Bronchial epithelial cell (primary cell): Measurements from ENCODE around the gene APOC4. TPM values are rescaled to one million over a fixed set of nuclear protein-coding genes. Genes with fewer than 3 reads are reported as not detected.
A peak's percentile ranks its signal among the peaks of the same experiment; 100 is the strongest.

Source experiments
- DNase-seq: peaks from one replicate; pipeline ENCODE4 v3.0.0-alpha.2; 2010; ENCODE audit warnings: low read depth
- FAIRE-seq: peaks from 2 replicates; lab custom pipeline; 2011; peaks lifted over from hg19 to GRCh38; lab: Jason Lieb, UNC
- H3K27me3 ChIP-seq: 2 replicates; pipeline ENCODE4 v1.5.1; 2011; ENCODE audit warnings: low read length; ENCODE audit not compliant: control insufficient read depth, insufficient read depth
- H3K36me3 ChIP-seq: 2 replicates; pipeline ENCODE4 v1.5.1; 2011; ENCODE audit warnings: low read length; ENCODE audit not compliant: control insufficient read depth, insufficient read depth
- H3K4me3 ChIP-seq: 2 replicates; pipeline ENCODE4 v1.5.1; 2011; ENCODE audit warnings: mild to moderate bottlenecking, low read depth, low read length, control low read depth
- total RNA-seq: library from RNA; depleted of rRNA; stranded (reverse); fragments of >200 nt; gene quantifications from 2 replicates; pipeline ENCODE4 v1.2.1, GENCODE V29; 2014
- TF ChIP-seq, protein P1 (sequence below): IDR thresholded peaks from 2 replicates; pipeline ENCODE4 v1.5.1; 2011; ENCODE audit warnings: mild to moderate bottlenecking, moderate library complexity, low read length, control low read depth, inconsistent platforms; ENCODE audit not compliant: insufficient read depth, severe bottlenecking

Gene APOC4
- total RNA-seq, 1 donor from 2014 or later: not detected

DNA sequence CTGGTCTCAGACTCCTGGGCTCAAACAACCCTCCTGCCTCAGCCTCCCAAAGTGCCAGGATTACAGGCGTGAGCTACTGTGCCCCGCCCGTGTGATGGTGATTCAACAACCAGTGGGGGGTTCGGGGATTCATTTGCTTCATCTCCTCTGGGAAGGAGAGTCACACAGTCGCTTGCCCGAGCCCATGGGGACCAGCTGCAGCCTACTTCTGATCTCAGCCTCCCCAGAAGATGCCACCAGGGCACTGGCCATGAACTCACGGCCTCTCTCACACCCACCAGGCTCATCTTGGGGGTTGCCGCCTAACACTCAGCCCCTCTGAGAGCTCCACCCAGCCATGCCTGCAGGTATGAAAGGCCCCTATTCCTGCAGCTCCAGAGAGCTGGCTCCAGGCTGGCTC lies 44.2 kb upstream of the APOC4 start:
- DNase-seq: no peak
- TF ChIP-seq, protein P1, sequence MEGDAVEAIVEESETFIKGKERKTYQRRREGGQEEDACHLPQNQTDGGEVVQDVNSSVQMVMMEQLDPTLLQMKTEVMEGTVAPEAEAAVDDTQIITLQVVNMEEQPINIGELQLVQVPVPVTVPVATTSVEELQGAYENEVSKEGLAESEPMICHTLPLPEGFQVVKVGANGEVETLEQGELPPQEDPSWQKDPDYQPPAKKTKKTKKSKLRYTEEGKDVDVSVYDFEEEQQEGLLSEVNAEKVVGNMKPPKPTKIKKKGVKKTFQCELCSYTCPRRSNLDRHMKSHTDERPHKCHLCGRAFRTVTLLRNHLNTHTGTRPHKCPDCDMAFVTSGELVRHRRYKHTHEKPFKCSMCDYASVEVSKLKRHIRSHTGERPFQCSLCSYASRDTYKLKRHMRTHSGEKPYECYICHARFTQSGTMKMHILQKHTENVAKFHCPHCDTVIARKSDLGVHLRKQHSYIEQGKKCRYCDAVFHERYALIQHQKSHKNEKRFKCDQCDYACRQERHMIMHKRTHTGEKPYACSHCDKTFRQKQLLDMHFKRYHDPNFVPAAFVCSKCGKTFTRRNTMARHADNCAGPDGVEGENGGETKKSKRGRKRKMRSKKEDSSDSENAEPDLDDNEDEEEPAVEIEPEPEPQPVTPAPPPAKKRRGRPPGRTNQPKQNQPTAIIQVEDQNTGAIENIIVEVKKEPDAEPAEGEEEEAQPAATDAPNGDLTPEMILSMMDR: no peak
- FAIRE-seq: no peak
- Histone ChIP-seq H3K27me3 (no peaks in the 10 kb centered on the region), H3K36me3 (peaks cover 47% of the 10 kb centered on the region), H3K4me3 (no peak overlapping the region)

DNA sequence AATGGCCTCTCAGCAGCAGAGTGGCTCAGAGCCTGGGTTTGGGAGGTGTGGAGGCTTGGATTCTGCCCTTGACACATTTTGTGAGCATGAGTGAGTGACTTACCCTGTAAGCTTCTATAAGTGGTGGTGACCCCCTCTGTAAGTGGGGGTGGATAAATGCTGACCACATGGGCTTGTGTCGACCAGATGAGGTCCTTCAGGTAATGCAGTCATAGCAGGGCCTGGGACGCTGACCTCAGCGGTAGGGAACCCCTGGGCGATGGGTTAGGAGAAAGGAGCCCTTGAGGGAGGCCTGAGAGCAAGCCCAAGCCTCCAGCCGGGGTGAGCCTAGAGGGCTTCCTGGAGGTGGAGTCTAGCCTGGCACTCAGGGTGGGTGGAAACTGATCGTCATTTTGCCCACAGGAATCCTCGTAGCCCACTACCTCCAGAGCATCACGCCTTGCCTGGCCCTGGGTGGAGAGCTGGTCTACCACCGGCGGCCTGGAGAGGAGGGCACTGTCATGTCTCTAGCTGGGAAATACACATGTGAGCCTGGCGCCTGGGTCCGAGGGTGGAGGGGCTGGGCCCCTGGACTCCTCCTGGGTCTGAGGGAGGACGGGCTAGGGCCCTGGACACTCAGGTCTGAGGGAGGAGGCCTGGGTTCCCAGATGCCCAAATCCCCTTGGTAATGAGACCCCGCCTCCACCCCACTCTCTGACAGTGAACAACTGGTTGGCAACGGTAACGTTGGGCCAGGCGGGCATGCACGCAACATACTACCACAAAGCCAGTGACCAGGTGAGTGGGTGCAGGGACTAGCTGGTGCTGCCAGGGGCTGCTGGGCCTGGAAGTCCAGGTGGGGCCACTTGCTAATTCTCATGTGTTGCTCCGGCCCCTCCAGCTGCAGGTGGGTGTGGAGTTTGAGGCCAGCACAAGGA lies 41.5 kb upstream of the APOC4 start:
- no peaks in the 10 kb centered on the region for H3K27me3 ChIP-seq
- FAIRE-seq: no peak

DNA sequence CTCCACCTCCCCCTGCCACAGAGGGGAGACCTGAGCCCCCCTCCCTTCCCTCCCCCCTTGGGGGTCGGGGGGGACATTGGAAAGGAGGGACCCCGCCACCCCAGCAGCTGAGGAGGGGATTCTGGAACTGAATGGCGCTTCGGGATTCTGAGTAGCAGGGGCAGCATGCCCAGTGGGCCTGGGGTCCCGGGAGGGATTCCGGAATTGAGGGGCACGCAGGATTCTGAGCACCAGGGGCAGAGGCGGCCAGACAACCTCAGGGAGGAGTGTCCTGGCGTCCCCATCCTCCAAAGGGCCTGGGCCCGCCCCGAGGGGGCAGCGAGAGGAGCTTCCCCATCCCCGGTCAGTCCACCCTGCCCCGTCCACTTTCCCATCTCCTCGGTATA lies 38.8 kb upstream of the APOC4 start:
- DNase-seq: no peak
- Histone ChIP-seq H3K4me3 (no peak overlapping the region), H3K36me3 (peaks cover 16% of the 10 kb centered on the region), H3K27me3 (no peaks in the 10 kb centered on the region)
- no peak for FAIRE-seq
- TF ChIP-seq, protein P1: no peak

More for the DNA sequence above, 41.5 kb upstream of the APOC4 start:
- Histone ChIP-seq H3K4me3 (no peak overlapping the region), H3K36me3 (peaks cover 32% of the 10 kb centered on the region)
- DNase-seq: no peak
- TF ChIP-seq, protein P1: no peak

DNA sequence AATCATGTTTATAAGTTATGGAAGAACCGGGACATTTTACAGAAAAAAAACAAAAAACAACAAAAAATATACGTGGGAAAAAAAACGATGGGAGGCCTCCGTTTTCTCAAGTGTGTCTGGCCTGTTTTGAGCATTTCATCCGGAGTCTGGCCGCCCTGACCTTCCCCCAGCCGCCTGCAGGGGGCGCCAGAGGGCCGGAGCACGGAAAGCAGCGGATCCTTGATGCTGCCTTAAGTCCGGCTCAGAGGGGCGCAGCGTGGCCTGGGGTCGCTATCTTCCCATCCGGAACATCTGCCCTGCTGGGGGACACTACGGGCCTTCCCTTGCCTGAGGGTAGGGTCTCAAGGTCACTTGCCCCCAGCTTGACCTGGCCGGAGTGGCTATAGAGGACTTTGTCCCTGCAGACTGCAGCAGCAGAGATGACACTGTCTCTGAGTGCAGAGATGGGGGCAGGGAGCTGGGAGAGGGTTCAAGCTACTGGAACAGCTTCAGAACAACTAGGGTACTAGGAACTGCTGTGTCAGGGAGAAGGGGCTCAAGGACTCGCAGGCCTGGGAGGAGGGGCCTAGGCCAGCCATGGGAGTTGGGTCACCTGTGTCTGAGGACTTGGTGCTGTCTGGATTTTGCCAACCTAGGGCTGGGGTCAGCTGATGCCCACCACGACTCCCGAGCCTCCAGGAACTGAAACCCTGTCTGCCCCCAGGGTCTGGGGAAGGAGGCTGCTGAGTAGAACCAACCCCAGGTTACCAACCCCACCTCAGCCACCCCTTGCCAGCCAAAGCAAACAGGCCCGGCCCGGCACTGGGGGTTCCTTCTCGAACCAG lies 38.2 kb upstream of the APOC4 start:
- Histone ChIP-seq H3K27me3 (no peaks in the 10 kb centered on the region), H3K36me3 (peaks cover 15% of the 10 kb centered on the region), H3K4me3 (no peak overlapping the region)
- TF ChIP-seq, protein P1: peak; percentile 96
- peak; percentile 20 for DNase-seq
- FAIRE-seq: no peak

DNA sequence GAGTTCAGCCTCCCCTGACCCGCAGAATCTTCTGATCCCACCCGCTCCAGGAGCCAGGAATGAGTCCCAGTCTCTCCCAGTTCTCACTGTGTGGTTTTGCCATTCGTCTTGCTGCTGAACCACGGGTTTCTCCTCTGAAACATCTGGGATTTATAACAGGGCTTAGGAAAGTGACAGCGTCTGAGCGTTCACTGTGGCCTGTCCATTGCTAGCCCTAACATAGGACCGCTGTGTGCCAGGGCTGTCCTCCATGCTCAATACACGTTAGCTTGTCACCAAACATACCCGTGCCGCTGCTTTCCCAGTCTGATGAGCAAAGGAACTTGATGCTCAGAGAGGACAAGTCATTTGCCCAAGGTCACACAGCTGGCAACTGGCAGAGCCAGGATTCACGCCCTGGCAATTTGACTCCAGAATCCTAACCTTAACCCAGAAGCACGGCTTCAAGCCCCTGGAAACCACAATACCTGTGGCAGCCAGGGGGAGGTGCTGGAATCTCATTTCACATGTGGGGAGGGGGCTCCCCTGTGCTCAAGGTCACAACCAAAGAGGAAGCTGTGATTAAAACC lies 37.5 kb upstream of the APOC4 start:
- Histone ChIP-seq H3K27me3 (no peaks in the 10 kb centered on the region), H3K4me3 (no peak overlapping the region), H3K36me3 (peaks cover 15% of the 10 kb centered on the region)
- DNase-seq (no peak), FAIRE-seq (no peak)
- TF ChIP-seq, protein P1: peak; percentile 17
